ENCODE results near the gene LBR.

Gene LBR

DNA sequence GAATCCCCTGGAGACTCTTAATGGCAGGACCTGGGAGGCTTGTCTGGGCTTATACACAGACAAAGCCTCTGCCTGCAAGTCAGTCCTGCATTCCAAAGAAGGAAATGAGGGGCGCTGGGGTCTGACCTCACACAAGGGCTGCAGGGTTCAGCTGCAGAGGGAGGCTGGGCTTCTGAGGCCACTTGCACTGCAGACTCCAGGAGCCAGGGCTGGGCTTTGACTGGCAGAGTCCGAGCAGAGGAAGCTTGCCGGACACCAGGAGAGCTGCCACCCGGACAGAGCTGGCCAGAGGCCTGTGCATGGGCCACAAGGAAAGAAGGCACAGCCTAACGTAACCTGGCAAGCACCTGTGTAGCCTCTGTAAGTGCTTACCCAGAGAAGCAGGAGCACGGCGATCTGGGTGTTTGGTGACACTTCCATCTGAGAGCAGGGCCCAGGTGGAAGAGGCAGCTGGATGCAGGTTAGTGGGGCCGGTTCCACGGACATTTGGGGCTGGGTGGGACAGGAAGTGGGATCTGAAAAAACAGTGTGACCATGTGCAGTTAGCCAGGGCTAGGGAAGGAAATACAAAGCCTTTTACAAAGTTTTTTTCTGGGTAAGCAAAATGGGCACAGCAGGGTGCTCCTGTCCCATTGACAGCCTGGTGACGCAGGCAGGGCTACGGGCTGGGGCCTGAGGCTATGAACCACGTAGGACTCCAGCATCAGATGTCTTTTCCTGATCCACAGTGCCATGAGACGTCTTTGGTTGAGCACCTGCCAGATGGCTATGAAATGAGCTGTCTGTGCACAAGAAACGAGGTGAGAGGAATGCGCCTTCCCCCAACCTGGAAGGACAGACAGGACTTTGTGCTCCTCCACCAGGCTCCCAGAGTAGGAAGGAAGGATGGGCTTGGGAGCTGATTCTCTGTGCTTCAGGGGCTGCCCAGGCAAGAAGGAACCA lies 37.3 kb upstream of the LBR start:
- DNase-seq (ENCODE audit: low read depth in 2 of 2, low spot score in 1 of 2), result no peak

DNA sequence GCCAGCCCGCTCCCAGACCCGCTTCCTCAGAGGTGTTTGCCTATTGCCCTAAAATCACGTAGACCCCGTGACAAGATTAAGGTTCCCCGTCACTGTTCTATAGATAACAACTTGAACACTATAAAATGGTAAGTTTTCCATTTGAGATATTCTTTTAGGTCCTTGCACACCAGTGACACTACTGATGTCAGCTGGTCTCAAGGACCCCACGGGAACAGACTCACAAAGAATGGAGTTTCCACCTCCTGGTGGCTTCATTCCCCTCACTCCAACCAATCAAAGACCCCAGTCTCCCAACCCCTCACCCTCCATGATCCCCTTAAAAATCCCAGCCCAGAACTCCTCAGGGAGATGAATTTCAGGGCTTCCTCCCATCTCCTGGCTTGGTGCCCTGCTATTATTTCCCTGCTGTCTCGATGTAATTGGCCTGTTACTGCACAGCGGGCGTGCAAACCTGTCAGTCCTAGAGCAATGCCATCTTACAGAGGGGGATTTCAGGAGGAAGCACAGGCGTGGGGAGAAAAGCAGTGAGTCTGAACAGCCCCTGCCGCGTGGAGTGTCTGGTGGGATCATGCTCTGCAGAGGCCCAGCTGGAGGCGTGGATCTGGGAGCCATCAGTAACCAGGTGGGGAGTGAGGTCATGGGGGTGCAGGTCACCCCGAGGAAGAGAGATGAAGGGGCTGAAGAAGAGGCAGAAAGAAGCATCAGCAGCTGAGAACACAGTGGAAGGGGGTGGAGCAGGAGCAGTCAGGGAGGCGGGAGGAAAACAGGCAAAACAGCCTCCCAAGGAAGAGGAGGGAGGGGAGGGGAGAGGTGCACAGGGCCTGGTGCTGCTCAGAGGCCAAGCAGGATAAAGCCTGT lies 35.1 kb upstream of the LBR start:
- no peak for DNase-seq (ENCODE audit: low read depth in 2 of 2, low spot score in 1 of 2)

DNA sequence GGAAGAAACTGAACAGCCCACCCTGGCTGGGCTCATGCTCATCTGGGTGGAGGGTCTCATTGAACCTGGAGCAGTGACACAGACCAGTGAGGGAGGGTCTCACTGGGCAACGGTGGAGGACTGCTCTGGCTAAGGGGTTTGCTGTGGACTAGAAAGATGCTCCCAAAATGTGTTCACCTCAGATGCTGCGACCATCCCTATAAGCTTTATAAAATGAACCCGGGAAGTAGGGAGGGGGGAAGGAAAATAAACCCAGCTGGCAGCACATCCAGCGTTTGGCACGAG lies 34.5 kb upstream of the LBR start:
- DNase-seq (ENCODE audit: low read depth in 2 of 2, low spot score in 1 of 2), result no peak

DNA sequence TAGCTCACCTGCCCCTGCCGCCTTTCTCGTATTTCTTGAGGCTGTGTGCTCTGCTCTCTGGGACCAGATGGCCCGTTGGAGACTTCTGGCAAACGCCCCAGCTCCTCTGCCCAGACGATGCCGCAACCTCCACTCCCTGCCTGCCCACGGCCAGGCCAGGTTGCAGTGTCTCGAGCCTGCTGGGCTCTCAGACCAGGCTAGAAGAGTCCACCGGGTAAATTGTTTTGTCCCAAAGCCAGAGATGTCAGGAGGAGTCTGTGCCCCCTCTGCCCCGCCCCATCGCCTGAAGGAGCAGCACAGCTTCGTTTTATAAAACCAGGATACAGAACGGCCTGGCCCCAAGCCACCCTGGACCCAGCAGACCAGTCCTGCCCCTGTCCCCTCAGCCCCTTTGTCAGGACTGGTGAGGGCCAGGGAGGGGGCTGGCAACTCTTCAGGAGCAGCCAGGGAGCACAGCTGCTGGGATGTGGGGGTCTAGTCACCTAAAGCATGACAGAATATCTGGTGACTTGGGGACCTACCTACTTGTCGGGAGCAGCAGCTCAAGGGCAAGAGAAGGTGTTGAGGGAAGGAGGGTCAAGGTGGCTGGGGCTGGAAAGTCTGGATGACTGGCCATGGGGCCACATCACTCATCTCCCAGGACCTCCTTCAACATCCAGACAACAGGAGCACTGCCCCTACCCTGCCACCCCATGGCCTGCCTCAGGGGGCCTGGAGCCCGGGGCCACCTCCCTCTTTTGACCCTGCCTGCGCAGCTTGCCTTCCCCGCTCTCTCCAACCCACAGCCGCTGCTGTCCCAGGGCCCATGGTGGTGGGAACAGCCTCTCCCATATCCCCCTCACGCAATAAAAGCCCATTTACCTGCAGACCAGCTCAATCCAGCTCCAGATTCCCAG lies 33.9 kb upstream of the LBR start:
- DNase-seq (ENCODE audit: low read depth in 2 of 2, low spot score in 1 of 2), result no peak

DNA sequence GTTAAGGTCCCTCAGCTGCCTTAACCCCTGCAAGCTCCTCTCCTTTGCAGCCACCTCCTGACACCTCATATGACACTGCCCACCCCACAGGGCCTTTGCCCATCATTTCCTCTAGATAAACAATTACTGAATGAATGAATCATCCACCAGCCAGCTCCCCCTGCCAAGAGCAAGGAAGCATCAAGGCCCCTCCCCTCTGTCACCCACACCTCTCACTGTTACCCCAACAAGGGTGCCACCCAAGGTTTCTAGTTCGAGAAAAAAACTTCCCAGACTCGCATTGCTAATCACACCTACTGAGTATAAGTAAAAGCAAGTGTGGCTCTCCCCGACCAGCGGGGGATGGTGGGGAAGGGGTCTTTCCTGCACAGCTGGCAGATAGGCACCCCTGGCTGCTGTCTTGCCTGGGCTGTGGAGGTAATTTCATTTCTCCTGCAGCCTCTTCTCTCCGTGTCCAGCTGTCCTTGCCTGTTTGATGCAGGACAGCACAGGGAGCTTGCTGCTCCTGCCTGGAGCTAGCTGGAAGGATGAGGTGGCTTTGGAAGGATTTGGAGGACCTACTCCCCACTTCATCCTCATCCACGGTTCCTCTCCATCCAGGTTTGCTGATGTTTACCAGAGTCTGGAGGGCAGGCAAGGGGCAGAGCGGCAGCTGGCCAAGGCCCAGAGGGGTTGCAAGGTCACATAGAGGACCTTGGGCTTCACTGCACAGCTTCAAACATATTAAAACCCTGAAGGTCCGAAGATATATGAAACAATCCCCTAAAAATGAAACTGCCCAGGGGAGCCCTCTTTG lies 33.1 kb upstream of the LBR start:
- no peak for DNase-seq (ENCODE audit: low read depth in 2 of 2, low spot score in 1 of 2)

DNA sequence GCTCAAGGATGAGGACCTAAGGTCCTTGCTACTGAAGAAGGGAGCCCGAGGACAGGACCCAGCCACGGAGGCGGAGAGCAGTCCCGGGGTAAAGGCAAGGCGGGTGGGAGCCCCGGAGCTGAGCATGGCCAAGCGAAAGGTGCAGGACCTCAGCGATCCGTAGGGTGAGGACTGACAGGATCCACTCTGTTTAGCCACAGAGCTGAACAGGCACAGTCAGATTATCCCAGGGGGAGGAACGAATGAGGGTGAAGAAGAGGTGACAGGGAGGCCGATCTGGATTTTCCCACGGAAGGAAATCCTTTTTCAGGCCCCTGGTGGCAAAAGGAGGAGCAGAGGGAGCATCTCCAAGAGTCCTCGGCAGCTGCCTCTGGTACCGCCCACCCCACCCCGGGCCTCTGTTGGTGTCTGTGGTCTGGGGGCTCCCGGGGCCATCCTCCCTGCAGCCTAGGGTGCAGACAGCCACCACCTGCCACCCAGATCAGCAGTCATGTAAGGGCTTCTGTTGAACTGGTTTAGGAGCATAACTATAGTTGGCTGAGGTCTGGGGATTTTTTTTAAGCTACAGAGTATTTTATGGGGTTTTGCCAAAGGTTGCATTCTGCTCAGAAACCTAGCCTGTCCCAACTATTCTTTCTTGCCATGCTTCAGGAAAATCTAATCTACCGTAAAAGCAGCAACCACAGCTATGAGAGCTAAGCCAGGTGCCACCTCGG lies 32.3 kb upstream of the LBR start:
- no peak for DNase-seq (ENCODE audit: low read depth in 2 of 2, low spot score in 1 of 2)

DNA sequence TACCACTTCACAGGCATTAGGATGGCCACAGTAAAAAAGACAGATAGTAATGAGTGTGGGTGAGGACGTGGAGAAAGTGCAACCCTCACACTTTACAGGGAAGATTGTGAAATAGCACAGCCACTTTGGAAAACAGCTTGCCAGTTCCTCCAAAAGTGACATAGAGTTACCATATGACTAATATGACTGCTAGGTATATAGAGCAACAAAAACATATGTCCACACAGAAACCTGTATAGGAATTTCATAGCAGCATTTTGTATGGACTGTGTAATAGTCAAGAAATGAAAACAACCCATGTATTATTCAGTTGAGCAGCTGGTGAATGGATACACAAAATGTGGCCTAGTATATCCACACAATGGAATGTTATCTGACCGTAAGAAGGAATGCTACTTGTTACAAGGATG lies 30.4 kb upstream of the LBR start:
- no peak for DNase-seq (ENCODE audit: low read depth in 2 of 2, low spot score in 1 of 2)

DNA sequence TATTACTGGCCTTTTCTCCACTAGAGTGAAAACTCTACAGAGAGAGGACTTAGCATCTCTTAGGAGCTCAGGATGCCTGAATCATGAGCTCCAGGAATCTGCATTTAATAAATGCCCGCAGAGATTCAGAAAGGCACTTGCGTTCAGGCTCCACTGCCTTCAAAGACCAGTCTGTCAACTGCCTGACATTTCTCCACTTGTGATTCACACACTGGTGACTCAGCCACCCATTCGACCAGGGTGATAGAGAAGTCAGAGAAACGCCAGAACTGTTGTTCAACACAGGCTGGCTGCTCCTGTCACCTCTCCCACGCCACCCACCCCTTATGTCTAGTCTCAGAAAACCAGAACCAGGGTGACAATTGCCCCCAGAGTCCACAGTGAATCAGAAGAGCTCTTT lies 26.9 kb upstream of the LBR start:
- peak in 1 of 2 donors; percentile 50 for DNase-seq (ENCODE audit: low read depth in 2 of 2, low spot score in 1 of 2)

DNA sequence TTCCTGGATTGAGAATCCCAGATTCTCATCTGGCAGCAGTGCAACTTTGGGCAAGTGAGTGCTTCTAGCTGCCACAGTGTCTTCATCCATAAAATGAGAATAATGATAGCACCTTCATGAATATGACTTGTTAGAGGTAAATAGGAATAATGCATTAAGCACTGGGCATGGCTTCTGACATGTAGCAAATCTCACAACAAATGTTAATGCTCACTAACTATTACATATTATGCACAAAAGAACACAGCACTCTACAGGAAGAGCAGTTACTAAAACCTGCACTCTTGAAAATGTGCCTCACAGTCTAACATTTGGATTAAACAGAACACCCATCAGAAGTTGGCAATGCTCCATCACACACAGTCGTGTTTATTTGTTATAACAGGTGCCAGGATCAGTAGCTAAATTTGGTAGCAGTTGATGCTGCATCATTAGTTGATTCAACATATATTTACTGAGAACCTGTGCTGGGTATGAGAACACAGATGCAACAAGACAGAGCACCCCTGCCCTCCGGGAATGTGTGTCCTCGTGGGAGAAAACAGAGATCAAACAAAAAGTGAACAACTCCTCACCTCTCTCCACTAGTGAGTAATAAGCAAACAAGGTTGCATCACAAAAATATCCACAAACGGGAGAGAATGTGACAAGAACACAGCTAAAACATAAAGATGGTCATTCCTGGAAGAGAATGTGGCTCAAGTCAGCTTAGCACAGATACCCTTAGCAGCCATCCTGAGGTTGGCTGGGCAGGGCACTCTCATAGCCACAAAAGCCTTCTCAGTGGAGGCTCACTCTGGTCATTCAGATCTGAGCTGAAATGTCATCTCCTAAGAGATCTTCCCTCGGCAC lies 26.2 kb upstream of the LBR start:
- DNase-seq (ENCODE audit: low read depth in 2 of 2, low spot score in 1 of 2), result no peak

DNA sequence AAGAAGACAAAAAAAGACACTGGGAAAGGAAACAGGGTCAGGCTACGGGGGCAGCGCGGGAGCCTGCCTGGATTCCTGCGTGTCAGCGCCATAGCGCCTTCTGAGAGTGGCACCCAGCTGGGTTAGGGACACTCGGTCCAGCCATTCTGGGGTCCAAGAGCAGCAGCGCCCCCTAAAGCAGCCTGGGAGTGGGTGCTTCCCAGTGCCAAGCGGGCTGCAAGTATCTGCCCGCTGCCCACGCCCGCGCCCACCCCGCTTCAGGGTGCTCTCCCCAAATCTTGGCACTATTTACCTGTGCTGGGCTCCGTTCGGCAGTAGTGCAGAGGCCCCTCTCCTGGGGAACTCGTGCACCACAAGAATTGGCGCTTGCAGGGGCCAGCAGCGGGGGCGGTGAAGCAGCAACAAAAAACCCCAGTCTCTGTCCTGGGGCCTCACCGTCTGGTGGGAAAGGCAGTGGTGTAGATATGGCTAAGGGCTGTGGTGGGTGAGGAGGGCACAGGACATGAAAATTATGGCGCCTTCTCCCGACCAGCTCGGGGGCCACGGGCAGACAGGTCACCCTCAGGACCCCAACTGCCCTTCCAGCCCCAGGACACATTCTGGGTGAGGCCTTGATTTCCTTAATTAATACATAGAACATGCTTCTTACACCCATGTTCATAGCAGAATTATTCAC lies 24.1 kb upstream of the LBR start:
- no peak for DNase-seq (ENCODE audit: low read depth in 2 of 2, low spot score in 1 of 2)

DNA sequence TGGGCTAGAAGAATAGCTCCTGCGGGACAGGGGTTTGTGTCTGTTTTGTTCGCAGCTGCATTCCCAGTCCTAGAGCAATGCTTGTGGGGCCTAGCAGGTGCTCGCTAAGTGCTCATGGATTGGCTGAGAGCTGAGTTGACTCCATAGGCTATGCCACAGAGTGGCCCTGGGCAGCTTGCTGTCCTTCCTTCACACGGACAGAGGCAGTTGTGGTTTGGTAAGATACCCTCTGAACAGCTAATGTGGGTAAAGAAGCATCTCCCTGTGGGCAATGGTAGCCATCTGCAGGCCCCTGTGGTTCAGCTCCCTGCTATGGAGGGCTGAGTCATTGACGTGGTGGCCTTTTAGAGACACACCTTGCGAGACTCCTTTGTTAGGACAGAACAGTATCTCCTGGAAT lies 23.5 kb upstream of the LBR start:
- DNase-seq (ENCODE audit: low read depth in 2 of 2, low spot score in 1 of 2), result no peak

DNA sequence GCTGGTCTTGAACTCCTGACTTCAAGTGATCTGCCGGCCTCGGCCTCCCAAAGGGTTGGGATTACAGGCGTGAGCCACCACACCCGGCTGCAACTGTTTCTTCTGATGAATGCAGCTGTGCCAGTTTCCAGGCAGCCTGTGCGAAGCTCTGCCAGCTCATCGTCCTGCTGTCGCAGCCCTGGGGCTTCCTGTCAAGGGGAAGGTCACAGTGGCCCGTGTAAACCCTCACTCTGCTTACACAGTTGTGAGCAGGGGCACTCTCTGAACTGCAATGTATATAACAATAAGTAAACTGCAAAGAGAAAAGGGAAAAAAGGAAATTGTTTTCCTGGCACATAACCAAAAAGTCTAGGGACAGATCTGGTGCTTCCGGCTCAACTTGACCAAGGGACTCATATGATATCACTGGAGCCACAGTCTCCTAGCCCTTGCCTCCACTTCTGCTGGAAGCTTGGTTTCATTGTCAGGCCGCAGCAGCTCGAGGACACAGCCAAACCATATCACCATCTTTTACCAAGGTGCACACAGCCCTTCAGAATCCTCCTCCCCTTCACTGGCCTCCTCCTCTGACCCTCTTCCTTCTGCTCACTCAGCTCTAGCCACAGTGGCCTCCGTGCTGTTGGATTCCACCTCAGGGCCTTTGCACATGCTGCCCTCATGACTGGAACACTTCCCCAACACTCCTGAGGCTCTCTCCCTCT lies 22.8 kb upstream of the LBR start:
- DNase-seq (ENCODE audit: low read depth in 2 of 2, low spot score in 1 of 2), result no peak

DNA sequence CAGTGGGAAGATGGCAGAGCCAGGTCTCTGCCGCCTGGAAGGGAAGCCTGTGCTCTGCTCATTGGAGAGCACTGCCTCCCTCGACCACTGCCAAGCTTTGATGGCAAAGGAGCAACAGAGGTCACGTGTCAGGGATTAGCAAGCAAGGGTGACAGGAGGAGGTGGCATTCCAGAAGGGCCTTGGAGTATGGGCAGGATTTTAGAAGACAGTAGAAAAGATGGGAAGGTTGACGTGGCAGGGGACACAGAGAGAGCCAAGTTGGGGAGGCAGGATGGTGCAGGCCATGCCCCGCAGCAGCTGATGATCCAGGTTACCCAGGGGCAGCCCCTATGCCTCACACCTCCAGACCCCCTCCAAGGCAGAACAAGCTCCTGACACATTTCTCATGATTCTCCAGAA lies 21.9 kb upstream of the LBR start:
- DNase-seq (ENCODE audit: low read depth in 2 of 2, low spot score in 1 of 2), result no peak

DNA sequence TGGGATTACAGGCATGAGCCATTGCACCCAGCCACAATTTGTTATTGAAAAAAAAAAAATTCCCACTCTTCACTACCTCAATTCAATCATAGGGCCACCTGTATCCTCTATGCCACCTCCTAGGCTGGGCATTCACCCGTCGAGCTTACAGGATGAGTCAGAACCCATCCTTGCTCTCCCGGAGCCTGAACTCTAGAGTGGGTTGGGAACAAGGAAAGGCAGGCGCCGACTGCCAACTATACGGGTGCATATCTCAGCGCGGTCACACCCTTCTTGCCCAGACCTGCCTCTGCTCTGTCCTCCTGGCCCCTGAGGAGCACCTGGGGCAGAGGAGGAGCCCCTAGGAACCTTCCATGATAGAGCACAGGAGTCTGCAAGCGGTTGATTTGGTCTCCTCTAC lies 21.4 kb upstream of the LBR start:
- no peak for DNase-seq (ENCODE audit: low read depth in 2 of 2, low spot score in 1 of 2)

DNA sequence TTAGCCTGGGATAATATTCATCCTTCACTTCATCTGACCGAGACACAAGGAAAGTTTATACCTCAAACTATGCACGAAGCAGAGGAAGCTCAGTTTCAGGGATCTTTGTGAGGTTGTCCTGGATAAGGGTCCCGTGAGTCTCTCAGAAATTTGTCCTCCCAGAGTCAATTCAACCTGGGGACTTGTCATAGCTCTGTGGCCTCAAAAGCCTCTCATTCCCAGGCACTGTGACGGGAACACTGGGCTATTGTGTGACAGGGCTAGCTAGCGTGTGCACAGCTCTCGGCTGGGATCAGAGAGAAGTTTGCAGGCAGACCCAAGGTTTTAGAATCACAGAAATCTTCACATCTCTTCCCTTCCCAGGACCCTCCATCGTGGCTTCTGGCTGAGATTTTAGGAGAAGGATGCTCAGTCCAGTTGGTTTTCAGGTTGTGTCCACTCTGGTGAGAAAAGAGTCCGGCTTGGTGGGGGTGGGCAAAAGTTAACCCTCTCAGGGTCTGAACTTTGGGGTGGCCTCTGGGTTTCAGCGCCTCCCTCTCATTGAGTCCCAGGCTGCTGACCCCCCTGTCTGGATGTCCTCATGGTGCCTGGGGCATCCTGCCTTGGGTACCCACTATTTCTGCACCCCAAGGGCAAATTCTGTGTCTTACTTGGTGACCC lies 20.4 kb upstream of the LBR start:
- no peak for DNase-seq (ENCODE audit: low read depth in 2 of 2, low spot score in 1 of 2)

DNA sequence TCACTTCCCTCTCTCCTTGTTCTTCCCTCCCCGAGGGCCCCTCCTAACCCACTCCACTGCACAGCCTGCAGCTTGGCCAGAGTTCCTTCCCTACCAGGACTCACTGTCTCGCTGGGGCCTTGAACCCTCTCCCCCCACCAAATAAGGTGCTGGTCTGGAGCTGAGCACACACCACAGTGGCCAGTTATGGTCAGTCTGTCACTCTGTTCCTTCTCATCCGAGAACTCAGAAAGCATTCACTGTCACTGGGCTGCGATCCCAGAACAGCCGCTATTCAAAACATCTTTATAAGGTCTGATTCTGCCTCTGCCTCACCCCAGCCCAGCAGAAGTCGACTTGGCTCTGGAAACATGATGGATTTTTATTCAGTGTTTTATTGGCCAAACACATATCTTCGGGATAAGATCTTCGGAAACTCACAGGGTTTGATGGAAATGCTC lies 19.8 kb upstream of the LBR start:
- DNase-seq (ENCODE audit: low read depth in 2 of 2, low spot score in 1 of 2), result no peak

DNA sequence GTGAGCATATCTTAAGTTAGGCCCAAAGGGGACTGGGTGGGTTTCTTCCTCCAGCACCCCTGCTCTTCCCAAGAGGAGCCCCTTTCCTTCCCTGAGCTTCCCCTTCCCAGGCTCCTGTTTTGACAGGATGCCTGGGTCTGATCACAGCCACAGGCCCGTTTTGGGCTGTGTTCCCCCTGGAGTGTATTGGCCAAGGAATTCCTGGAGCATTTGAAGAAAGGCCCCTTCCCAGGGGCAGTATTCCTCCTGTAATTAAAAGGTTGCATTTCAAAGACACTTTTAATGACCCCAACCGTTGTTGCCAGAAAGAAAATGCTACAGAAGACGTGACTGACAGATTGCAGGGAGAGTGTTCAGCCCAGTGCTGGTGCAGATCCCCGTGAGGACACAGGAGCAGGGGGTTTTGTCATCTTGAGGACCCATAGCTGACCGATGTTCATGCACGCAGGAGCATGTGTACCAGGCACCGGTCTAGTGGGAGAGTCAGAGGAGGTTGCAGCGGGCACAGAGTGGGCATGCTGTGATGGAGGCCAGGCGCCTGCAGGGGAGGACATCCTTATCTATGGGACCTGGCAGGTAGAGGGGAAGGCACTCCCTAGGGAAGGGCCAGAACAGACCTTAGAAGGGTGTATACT lies 19.3 kb upstream of the LBR start:
- DNase-seq (ENCODE audit: low read depth in 2 of 2, low spot score in 1 of 2), result no peak

Measured in stimulated activated CD8-positive, alpha-beta memory T cell treated with anti-CD3 and anti-CD28 coated beads, Interleukin-4, amount 100 ng/mL, for 1 hour (primary cell).